ENCODE data around the gene TBCEL.

TBCEL gene

DNA sequence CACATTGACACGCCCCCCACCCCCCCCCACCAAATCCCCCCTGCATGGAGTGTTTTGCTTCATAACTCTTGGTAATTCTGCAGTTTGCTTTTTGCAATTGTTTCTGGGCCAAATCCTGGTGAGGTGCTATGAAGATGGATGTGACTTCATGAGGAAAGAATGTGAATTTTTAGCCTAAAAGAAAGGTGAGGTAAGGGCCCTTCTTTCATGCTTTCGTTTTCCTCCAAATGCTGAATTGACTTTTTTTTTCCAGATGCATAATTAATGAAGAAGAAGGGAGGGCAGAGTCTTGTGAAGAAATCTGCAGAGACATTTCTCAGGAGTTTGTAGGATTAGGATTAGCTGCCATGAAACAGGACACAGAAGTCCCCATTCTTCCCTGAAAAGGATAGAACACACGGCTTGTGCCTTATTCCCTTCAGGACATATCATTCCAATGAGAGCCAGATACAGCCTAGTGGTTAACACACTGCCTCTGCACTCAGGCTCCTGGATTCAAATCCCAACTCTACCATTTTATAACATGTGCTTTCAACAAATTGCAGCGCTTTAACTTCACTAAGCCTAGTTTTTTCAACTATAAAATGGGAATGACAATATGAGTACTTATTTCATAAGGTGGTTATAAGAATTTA is 19.6 kb upstream of the TBCEL start:
- Histone ChIP-seq H4K20me1 (ENCODE audit: insufficient read depth, low read length) (no peaks in the 10 kb centered on the region), H3K27ac (ENCODE audit: low read length) (no peak overlapping the region), H3K79me2 (ENCODE audit: low read length) (no peaks in the 10 kb centered on the region), H3F3A (ENCODE audit: insufficient read depth, low read length) (no peaks in the 10 kb centered on the region), H3K4me2 (ENCODE audit: low read depth, low read length) (no peak overlapping the region), H3K4me3 (ENCODE audit: low read length) (no peak overlapping the region), H3K9me3 (replicated peaks; ENCODE audit: insufficient read depth, low read length) (no peaks in the 10 kb centered on the region), H3K9me2 (replicated peaks; ENCODE audit: insufficient read depth, low read length) (no peaks in the 10 kb centered on the region), H3K9ac (ENCODE audit: low read length) (no peak overlapping the region), H3K4me1 (ENCODE audit: low read length) (no peaks in the 10 kb centered on the region), H3K36me3 (replicated peaks; ENCODE audit: insufficient read depth, low read length) (no peaks in the 10 kb centered on the region), H3K27me3 (replicated peaks; ENCODE audit: insufficient read depth, low read length) (no peaks in the 10 kb centered on the region), H2AFZ (ENCODE audit: low read length) (no peak overlapping the region)
- TF ChIP-seq, protein P1, sequence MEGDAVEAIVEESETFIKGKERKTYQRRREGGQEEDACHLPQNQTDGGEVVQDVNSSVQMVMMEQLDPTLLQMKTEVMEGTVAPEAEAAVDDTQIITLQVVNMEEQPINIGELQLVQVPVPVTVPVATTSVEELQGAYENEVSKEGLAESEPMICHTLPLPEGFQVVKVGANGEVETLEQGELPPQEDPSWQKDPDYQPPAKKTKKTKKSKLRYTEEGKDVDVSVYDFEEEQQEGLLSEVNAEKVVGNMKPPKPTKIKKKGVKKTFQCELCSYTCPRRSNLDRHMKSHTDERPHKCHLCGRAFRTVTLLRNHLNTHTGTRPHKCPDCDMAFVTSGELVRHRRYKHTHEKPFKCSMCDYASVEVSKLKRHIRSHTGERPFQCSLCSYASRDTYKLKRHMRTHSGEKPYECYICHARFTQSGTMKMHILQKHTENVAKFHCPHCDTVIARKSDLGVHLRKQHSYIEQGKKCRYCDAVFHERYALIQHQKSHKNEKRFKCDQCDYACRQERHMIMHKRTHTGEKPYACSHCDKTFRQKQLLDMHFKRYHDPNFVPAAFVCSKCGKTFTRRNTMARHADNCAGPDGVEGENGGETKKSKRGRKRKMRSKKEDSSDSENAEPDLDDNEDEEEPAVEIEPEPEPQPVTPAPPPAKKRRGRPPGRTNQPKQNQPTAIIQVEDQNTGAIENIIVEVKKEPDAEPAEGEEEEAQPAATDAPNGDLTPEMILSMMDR (IDR thresholded peaks at IDR 0.05; ENCODE audit: low read length): no peak
- TF ChIP-seq EZH2phosphoT487 (IDR thresholded peaks at IDR 0.05; ENCODE audit: low read length): no peak
- no peak for TF ChIP-seq EZH2 (optimal IDR thresholded peaks at IDR 0.05; ENCODE audit: low read depth, low read length)
- no peak for DNase-seq

DNA sequence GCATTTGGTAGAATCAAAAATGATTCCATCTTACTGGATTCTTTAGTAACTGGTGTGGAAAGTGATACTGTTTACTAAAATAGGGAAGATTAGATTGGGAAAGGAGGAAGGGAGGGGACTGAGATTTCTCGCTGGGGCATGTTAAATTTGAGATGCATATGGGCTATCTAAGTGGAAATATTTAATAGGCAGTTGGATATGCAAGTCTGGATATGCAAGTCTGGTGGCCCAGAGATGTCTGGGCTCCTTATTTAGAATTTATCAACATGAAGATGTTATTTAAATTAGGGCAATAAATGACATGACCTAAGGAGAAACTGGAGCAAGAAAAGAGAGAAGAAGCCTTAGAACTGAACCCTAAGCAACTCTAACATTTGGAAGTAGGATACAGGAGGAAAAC is 17.0 kb upstream of the TBCEL start:
- no peak overlapping the region for H2AFZ ChIP-seq (ENCODE audit: low read length)
- H3K9ac ChIP-seq (ENCODE audit: low read length): no peak overlapping the region
- no peaks in the 10 kb centered on the region for H3K9me3 ChIP-seq (replicated peaks; ENCODE audit: insufficient read depth, low read length)
- TF ChIP-seq EZH2 (optimal IDR thresholded peaks at IDR 0.05; ENCODE audit: low read depth, low read length) (no peak), EZH2phosphoT487 (IDR thresholded peaks at IDR 0.05; ENCODE audit: low read length) (no peak)
- TF ChIP-seq, protein P1 (IDR thresholded peaks at IDR 0.05; ENCODE audit: low read length): no peak
- no peaks in the 10 kb centered on the region for H3K4me1 ChIP-seq (ENCODE audit: low read length)
- no peak for DNase-seq
- no peaks in the 10 kb centered on the region for H3K27me3 ChIP-seq (replicated peaks; ENCODE audit: insufficient read depth, low read length)
- no peak overlapping the region for H3K27ac ChIP-seq (ENCODE audit: low read length)
- no peaks in the 10 kb centered on the region for H4K20me1 ChIP-seq (ENCODE audit: insufficient read depth, low read length)
- H3K4me2 ChIP-seq (ENCODE audit: low read depth, low read length): no peak overlapping the region
- H3K4me3 ChIP-seq (ENCODE audit: low read length): no peak overlapping the region
- H3K79me2 ChIP-seq (ENCODE audit: low read length): no peaks in the 10 kb centered on the region
- no peaks in the 10 kb centered on the region for H3K9me2 ChIP-seq (replicated peaks; ENCODE audit: insufficient read depth, low read length)
- no peaks in the 10 kb centered on the region for H3F3A ChIP-seq (ENCODE audit: insufficient read depth, low read length)
- no peaks in the 10 kb centered on the region for H3K36me3 ChIP-seq (replicated peaks; ENCODE audit: insufficient read depth, low read length)

DNA sequence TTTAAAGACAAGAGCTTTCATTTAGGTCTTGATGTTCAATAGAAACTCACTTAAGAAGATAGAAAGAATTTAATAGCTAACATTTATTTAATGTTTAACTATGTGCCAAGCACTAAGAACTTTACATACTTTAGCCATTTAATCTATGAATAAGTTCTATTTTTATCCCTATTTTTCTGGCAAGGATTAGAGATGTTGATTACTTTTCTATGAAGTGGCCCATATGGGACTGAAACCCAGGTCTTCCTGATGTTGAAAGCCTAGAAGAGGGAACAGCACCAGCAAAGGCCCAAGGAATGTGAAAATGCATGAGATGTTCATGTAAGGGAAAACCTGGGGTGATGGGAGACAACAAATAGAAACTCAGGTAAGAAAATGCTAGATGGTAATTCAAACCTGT is 15.4 kb upstream of the TBCEL start:
- H3K4me3 ChIP-seq (ENCODE audit: low read length): no peak overlapping the region
- H3K36me3 ChIP-seq (replicated peaks; ENCODE audit: insufficient read depth, low read length): no peaks in the 10 kb centered on the region
- no peak overlapping the region for H3K9ac ChIP-seq (ENCODE audit: low read length)
- no peak overlapping the region for H3K4me2 ChIP-seq (ENCODE audit: low read depth, low read length)
- H3K79me2 ChIP-seq (ENCODE audit: low read length): no peaks in the 10 kb centered on the region
- no peak for TF ChIP-seq EZH2 (optimal IDR thresholded peaks at IDR 0.05; ENCODE audit: low read depth, low read length)
- TF ChIP-seq, protein P1 (IDR thresholded peaks at IDR 0.05; ENCODE audit: low read length): no peak
- no peak for TF ChIP-seq EZH2phosphoT487 (IDR thresholded peaks at IDR 0.05; ENCODE audit: low read length)
- H3F3A ChIP-seq (ENCODE audit: insufficient read depth, low read length): no peaks in the 10 kb centered on the region
- no peak for DNase-seq
- H3K27ac ChIP-seq (ENCODE audit: low read length): no peak overlapping the region
- no peaks in the 10 kb centered on the region for H4K20me1 ChIP-seq (ENCODE audit: insufficient read depth, low read length)
- H3K4me1 ChIP-seq (ENCODE audit: low read length): no peaks in the 10 kb centered on the region
- H2AFZ ChIP-seq (ENCODE audit: low read length): no peak overlapping the region
- no peaks in the 10 kb centered on the region for H3K27me3 ChIP-seq (replicated peaks; ENCODE audit: insufficient read depth, low read length)
- no peaks in the 10 kb centered on the region for H3K9me3 ChIP-seq (replicated peaks; ENCODE audit: insufficient read depth, low read length)
- H3K9me2 ChIP-seq (replicated peaks; ENCODE audit: insufficient read depth, low read length): no peaks in the 10 kb centered on the region
